SIG-M5 treated with dmso at 0.1 percent for 504 hours (cell line): ENCODE results near the gene P2RX7.
"Not testable (repeated sequence)": the region's sequence is repeated elsewhere in the genome, so short reads cannot be mapped to it uniquely, and the experiment has no call there.

ENCODE experiments used
- DNase-seq: peaks from one replicate; lab custom pipeline; 2025; ENCODE audit not compliant: unreplicated experiment; lab: John Stamatoyannopoulos, UW

The P2RX7 gene

DNA sequence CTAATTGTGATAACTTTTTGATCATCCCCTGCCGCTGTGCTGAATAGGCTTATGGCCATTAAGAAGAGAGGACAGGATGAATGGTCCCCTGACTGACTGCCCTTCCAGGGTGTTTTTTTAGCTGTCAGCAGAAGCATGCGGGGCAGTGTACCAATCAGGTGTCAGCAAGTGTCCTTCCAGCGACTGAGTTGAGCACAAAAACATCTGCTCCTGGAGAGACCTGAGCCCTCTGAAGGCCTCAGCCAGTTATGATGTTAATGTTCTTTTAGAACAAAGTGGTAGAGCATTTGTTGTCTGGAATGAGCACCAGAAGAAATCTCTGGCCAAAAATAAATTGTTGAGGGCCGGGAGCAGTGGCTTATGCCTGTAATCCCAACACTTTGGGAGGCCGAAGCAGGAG is 37.5 kb downstream of the P2RX7 start:
- DNase-seq, result no peak

- DNase-seq, result no peak
Measured at GRCh38 chr12:121170611-121171260, 38.1 kb downstream of the P2RX7 start.

DNA sequence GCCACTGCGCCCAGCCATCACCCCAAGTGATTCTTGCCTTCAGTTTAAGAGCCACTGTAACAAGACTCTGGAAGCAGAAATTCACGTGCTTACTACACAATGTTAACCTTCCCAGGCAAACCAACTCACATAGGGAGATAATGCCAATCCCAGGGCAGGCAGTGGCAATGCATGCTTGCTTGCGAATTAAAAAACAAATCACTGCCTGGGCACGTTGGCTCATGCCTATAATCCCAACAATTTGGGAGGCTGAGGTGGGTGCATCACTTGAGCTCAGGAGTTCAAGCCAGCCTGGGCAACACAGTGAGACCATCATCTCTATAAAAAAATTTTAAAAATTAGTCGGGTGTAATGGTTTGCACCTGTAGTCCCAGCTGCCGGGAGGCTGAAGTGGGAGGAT is 39.5 kb downstream of the P2RX7 start:
- no peak for DNase-seq

GRCh38 chr12:121175383-121176119 is 42.9 kb downstream of the P2RX7 start:
- peak; percentile 91 for DNase-seq

GRCh38 chr12:121176826-121177529 is 44.3 kb downstream of the P2RX7 start:
- DNase-seq, result no peak

- DNase-seq, result no peak
Measured at GRCh38 chr12:121181181-121181580, 48.5 kb downstream of the P2RX7 start.

- DNase-seq, result no peak
Measured at GRCh38 chr12:121182222-121182893, 49.7 kb downstream of the P2RX7 start.

DNA sequence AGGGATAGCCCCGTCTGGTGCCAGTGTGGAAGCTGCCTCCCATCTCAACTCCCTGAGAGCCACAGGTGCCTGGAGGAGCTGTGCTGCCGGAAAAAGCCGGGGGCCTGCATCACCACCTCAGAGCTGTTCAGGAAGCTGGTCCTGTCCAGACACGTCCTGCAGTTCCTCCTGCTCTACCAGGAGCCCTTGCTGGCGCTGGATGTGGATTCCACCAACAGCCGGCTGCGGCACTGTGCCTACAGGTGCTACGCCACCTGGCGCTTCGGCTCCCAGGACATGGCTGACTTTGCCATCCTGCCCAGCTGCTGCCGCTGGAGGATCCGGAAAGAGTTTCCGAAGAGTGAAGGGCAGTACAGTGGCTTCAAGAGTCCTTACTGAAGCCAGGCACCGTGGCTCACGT is 51.7 kb downstream of the P2RX7 start:
- no peak for DNase-seq

DNA sequence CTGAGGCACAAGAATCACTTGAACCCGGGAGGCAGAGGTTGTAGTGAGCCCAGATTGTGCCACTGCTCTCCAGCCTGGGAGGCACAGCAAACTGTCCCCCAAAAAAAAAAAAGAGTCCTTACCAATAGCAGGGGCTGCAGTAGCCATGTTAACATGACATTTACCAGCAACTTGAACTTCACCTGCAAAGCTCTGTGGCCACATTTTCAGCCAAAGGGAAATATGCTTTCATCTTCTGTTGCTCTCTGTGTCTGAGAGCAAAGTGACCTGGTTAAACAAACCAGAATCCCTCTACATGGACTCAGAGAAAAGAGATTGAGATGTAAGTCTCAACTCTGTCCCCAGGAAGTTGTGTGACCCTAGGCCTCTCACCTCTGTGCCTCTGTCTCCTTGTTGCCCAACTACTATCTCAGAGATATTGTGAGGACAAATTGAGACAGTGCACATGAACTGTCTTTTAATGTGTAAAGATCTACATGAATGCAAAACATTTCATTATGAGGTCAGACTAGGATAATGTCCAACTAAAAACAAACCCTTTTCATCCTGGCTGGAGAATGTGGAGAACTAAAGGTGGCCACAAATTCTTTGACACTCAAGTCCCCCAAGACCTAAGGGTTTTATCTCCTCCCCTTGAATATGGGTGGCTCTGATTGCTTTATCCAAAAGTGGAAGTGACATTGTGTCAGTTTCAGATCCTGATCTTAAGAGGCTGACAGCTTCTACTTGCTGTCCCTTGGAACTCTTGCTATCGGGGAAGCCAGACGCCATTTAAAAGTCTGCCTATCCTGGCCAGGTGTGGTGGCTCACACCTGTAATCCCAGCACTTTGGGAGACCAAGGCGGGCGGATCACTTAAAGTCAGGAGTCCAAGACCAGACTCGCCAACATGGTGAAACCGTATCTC is 52.6 kb downstream of the P2RX7 start:
- DNase-seq, result peak; percentile 66

GRCh38 chr12:121186826-121187225 is 54.1 kb downstream of the P2RX7 start:
- no peak for DNase-seq

DNA sequence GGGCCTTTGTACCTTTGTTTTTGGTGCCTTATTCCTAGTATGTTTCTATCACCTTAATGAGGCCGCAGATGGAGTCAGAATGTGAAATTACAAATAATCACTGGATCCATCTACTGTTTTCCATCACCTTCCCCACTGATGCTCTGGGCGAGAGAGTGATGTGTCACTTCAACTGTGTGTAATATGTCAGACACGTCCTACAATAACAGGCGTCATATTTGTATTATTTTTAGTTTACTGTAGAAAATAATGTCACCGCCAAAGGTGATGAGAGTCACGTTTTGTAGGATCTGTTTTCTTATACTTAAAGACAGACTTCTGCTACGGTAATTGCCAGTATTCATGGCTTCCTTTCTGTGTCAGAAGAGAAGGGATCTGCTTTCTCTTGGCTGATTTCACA is 54.8 kb downstream of the P2RX7 start:
- DNase-seq, result no peak

DNA sequence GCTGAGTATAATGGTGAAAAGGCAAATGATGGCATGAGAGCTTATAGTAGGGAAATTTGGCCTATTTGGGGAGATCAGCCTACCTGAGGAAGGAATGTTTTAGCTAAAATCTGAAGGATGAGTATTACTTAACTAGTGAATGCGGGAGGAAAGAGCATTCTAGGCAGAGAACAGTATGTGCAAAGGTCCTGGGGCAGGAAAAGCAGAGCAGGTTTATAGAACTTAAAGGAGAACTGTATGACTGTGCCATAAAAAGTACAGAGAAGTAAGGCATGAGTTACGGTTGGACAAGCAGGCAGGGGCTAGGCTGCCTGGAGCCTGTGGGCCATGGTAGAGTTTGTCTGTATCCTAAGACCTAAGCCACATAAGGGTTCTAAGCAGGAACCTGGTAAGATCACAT is 55.6 kb downstream of the P2RX7 start:
- no peak for DNase-seq

DNA sequence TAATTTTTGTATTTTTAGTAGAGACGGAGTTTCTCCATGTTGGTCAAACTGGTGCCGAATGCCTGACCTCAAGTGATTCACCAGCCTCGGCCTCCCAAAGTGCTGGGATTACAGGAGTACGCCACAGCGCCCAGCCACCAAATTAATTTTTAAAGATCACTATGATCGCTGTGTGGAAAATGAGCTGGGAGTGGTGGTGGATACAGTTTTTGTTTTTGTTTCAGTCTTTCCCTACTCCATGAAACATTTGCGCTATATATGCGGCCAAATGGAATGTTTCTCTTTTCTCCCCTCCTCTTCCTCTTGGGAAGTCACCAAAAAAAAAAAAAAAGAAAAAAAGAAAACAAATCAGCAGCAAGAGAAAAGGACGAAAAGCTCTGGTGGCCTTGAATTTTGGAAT is 56.5 kb downstream of the P2RX7 start:
- no peak for DNase-seq

- DNase-seq, result no peak
Measured at GRCh38 chr12:121189619-121190155, 57.0 kb downstream of the P2RX7 start.

- DNase-seq, result peak; percentile 68
Measured at GRCh38 chr12:121190523-121191031, 57.9 kb downstream of the P2RX7 start.

DNA sequence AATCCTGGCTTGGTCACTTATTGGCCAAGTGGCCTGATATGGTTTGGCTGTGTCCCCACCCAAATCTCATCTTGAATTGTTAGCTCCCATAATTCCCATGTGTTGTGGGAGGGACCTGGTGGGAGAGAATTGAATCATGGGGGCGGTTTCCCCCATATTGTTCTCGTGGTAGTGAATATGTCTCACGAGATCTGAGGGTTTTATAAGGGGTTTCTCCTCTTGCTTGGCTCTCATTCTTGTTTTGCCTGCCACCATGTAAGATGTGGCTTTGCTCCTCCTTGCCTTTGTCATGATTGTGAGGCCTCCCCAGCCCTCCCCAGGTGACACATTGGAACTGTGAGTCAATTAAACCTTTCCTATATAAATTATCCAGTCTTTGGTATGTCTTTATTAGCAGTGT is 58.5 kb downstream of the P2RX7 start:
- no peak for DNase-seq

DNA sequence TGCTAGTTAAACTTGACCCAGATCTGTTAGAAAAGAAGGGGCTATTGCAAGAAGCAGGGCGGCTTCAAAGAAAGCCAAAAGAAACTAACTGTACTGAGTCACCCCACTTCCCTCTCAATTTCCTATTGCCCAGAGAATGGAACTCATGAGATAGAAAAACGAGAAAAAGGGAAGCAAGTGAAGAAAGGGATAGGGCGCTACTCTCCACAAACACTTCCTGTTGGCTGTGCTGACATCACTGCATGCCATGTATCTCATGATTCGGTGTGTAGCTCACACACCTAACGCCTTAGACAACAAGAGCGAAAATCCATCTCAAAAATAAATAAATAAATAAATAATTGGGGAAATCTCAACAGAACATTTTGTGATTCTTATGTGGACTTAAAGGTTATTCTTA is 64.2 kb downstream of the P2RX7 start:
- DNase-seq, result peak; percentile 97

GRCh38 chr12:121198949-121199348 is 66.3 kb downstream of the P2RX7 start:
- DNase-seq, result no peak

GRCh38 chr12:121201140-121201539 is 68.5 kb downstream of the P2RX7 start:
- not testable (repeated sequence) for DNase-seq
